HG02798 (cell line): ENCODE results near the gene IDE.

Experiments used
- ATAC-seq: cut with Tn5 transposase; IDR thresholded peaks from one replicate; pipeline ENCODE4 v1.9.1; 2021; ENCODE audit warnings: mild to moderate bottlenecking; ENCODE audit not compliant: unreplicated experiment, poor library complexity

IDE gene

GRCh38 chr10:92569071-92569470 is 4.8 kb downstream of the IDE start:
- no peak for ATAC-seq

DNA sequence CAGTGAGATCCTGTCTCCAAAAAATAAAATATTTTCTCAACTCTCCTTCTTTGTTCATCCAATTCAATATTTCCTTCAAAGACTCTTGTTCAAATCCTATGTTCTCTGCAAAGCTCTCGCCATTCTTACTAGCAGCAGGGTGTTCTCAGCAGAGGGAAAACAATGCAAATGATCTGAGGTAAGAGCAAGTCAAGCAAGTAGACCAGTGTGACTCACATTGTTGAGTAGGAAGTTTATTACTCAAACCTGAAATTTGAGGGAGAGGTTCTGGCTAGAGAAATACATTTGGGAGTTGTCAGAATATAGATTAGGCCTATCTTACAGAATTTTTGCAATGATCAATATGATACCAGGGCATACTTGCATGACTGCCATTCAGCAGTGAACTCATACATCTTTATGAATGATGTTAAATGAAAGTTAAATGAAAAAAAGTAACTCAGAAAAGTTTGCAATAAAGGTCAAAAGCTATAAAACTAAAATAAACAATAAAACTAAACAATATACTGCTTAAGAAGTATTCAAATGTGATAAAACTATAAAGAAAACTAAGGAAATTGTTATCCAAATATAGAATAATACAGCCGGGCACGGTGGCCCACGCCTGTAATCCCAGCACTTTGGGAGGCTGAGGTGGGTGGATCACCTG is 5.8 kb downstream of the IDE start:
- peak; percentile 68 for ATAC-seq

DNA sequence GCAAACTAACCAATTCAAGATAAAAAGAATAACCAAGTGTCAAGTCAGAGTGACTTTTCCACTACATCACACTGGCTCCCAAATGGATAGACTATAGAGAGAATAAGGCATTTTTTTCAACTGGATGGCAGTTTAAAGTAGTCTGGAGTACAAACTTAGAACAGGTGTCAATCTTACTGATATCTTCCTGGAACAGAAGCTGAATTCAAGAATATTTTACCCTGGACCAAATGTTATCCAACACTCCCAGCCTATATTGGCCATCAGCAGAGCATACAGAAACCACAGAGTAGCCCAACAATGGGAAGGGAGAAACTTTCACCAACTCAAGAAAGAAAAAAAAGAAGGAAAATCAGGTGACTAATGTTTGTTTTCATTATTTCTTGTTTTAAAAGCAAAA is 11.5 kb downstream of the IDE start:
- no peak for ATAC-seq

DNA sequence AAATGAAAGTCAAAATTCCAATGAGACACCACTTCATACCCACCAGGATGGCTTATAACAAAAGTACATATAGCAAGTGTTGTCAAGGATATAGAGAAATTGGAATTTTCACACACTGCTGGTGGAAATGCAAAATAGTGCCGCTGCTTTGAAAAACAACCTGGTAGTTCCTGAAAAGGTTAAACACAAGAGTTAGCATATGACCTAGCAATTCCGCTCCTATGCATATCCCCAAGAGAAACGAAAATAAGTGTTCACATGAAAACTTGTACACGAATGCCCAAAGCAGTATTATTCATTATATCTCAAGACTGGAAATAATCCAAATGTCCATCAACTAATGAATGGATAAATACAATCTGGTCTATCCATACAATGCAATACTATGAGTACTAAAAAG is 14.8 kb downstream of the IDE start:
- ATAC-seq = no peak

DNA sequence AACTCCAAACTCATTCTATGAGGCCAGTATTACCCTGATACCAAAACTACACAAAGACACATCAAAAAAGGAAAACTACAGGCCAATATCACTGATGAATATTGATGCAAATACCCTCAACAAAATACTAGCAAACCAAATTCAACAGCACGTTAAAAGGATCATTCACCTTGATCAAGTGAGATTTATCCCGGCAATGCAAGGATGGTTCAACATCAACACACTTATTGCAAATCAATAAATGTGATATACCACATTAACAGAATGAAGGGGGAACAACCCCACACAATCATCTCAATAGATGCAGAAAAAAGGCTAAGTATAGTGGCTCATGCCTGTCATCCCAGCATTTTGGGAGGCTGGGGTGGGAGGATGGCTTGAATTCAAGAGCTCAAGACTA is 19.9 kb downstream of the IDE start:
- no peak for ATAC-seq

DNA sequence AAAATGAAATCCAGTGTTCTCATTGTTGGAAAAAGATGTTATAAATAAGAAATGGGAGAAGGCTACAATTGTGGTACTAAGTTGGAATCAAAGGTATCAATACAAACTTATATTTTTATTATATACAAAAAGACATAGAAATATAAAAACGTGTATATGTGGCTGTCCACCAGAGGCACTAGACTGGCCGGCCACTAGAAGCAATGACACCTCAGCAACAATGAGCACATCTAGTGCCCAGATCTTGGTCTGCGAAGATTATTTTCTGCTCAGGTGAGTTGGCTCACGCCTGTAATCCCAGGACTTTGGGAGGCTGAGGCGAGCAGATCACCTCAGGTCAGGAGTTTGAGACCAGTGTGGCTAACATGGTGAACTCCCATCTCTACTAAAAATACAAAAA is 21.6 kb downstream of the IDE start:
- no peak for ATAC-seq

DNA sequence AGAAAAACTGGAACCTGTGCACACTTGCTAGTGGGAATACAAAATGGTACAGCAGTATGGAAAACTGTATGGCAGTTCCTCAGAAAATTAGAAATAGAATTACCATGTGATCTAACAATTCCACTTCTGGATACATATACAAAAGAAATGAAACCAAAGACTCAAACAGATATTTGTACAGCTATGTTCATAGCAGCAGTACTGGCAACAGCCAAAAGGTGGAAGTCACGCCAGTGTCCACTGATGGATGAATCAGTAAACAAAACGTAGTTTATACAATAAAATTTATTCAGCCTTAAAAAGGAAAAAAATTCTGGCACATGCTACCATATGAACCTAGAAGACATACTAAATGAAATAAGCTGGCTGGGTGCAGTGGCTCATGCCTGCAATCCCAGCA is 23.0 kb downstream of the IDE start:
- no peak for ATAC-seq

DNA sequence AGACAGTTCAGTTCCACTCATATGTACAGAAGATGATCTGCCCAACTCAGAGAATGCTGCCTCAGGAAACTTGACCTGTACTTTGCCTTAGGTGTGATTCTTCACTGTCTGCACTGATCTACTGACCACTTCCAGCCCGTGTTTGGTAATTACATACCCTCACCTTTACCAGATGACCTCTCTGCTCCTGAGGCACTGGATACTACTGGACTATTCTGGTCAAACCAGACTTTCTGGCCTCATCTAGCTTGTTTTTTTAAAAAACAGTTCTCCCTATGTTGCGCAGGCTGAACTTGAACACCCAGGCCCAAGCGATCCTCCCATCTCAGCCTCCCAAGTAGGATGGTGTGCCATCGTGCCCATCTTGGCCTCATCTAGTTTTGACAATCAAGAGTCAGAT is 26.2 kb downstream of the IDE start:
- ATAC-seq = no peak

- no peak for ATAC-seq
These were observed 28.3 kb downstream of the IDE start for GRCh38 chr10:92545556-92545955.

DNA sequence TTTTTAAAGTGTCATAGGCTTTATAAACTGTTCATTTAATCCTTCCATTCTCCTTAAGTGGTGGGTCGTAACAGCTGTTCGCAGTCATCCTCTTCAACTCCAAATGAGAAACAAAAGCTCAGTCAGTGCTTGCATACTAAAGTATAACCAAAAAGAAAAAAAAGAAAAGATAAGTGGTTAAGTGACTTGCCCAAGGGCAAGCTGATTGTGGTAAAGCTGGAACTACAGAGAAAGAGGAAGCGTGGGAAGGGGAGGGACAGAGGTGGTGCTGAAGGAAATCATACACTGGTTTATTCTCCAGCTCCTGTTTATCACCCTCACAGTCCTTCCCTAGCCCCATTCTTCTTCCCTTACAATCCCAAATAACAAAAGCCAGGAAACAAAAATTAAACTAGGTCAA is 29.6 kb downstream of the IDE start:
- ATAC-seq = peak; percentile 66

GRCh38 chr10:92542458-92542857 is 31.4 kb downstream of the IDE start:
- no peak for ATAC-seq

DNA sequence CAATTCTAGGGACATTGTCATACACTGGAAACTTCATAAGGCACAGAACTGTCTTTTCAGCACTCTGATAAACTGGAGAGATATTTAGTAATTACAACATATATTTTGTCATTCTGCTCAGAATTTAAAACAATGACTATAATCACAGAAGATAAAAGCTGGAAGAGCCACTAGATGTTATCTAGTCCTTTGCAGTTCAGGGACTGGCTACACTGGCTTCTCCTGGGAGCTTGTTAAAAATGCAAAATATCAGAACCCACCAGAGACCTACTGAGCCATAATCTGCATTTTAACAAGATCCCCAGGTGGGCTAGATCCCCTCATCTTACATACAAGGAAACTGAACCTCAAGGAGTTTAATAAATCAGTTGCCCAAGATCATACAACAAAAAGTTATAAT is 32.3 kb downstream of the IDE start:
- ATAC-seq = no peak

- no peak for ATAC-seq
These were observed 35.5 kb downstream of the IDE start for GRCh38 chr10:92538231-92538958.

- ATAC-seq = no peak
These were observed 42.9 kb downstream of the IDE start for GRCh38 chr10:92530891-92531535.

DNA sequence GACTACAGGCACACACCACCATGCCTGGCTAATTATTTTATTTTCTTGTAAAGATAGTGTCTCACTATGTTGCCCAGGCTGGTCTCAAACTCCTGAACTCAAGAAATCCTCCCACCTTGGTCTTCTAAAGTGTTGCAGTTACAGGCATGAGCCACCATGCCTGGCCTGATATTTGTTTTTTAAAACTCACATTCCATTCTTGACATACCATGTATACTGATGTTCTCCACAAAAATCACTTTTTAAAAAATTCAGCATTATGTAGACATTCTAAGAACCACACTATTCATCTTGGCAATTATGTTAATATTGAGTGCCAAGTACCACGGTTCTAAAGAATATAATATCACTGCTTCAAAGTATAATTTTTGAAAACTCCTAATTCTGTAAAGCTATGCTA is 43.5 kb downstream of the IDE start:
- no peak for ATAC-seq

DNA sequence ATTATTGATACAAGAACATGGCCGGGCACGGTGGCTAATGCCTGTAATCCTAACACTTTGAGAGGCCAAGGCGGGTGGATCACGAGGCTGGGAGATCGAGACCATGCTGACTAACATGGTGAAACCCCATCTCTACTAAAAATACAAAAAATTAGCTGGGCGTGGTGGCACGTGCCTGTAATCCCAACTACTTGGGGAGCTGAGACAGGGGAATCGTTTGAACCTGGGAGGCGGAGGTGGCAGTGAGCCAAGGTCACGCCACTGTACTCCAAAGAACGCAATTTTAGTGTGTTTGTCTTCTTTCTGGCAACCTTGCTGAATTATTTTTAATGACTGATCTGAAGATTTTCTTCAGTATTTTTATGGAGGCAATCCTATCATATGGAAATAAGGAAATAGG is 46.2 kb downstream of the IDE start:
- ATAC-seq = no peak

GRCh38 chr10:92523639-92524038 is 50.3 kb downstream of the IDE start:
- ATAC-seq = no peak

GRCh38 chr10:92517034-92517655 is 56.7 kb downstream of the IDE start:
- ATAC-seq = peak; percentile 68

DNA sequence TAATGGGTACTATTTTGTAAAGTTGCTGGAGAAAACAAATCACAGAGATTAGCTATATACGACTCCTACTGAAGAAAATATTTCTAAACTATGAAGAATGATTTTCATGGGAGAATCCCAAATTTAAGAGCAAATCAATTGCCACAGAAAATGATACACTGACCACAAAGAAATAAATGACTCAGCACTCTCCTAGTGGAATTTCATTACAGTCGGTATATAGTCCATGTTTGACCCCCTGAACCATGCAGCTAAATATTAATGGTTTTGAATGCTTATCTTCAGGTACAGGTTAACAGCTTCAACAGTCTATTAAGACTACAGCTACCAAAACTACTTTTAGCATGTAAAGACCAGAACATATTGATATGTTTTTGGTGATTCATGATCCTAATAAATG is 65.0 kb downstream of the IDE start:
- no peak for ATAC-seq

DNA sequence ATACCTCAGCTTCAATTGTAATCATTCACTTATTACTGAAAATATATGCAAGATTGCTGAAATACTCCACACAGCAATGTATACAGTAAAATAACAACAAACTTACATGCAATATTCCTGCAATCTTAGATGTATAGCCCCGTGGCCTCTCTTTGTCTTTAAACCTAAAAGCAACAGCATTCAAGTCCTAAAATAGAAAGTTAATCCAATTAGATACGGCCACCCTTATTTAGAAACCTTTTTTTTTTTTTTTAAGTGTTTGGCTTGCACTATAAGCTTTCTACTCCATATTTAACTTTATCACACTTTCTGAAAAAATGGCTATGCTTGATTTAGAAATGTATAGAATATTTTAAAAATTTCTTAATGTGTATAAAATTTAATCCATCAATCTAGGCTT is 67.6 kb downstream of the IDE start:
- no peak for ATAC-seq

GRCh38 chr10:92505044-92505443 is 68.8 kb downstream of the IDE start:
- no peak for ATAC-seq
